GM21825 (cell line): ENCODE results near the gene OR51I1.

Experiments used
- ATAC-seq: cut with Tn5 transposase; IDR thresholded peaks from one replicate; pipeline ENCODE4 v1.9.1; 2021; ENCODE audit warnings: mild to moderate bottlenecking, moderate library complexity; ENCODE audit not compliant: unreplicated experiment

OR51I1 gene, protein sequence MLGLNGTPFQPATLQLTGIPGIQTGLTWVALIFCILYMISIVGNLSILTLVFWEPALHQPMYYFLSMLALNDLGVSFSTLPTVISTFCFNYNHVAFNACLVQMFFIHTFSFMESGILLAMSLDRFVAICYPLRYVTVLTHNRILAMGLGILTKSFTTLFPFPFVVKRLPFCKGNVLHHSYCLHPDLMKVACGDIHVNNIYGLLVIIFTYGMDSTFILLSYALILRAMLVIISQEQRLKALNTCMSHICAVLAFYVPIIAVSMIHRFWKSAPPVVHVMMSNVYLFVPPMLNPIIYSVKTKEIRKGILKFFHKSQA

GRCh38 chr11:5441414-5441813 is at the start of gene OR51I1:
TSS of gene OR51I1 (minus strand) at chr11:5441514. CDS start at chr11:5441514, 0 bp downstream.
- no peak for ATAC-seq

DNA sequence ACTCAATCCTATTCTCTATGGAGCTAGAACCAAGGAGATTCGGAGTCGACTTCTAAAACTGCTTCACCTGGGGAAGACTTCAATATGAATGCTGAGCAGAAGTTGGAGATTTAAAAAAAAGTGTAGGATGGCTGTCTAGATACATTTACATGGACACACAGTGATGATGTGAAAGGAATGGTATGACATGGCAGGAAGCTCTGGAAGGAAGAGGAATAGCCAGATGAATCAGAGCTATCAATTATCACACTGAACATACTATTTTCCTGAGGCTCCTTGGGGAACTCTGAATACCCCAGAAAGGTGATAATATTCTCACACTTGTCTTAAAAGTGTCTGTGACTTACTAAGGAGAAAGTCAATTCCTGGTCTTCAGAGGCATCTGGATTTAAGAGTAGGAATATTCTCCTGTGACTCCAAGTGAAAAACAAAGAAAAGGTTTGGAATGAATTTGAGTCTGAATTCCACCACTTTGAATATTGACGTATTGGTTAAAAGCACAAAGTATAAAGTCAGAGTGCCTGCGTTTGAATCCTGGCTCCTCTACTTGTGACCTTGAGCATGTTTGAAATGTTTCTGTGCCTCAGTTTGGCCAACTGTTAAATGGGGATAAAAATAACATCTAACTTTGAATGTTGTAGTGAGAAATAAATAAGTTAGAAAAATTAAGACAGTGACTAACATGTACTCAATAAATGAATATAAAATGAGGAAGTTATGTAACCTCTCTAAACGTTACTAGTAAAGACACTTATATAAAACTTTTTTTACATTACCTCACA is 48.5 kb upstream of the OR51I1 start:
- ATAC-seq = no peak

- ATAC-seq = no peak
Measured at GRCh38 chr11:5488798-5489399, 47.6 kb upstream of the OR51I1 start.

DNA sequence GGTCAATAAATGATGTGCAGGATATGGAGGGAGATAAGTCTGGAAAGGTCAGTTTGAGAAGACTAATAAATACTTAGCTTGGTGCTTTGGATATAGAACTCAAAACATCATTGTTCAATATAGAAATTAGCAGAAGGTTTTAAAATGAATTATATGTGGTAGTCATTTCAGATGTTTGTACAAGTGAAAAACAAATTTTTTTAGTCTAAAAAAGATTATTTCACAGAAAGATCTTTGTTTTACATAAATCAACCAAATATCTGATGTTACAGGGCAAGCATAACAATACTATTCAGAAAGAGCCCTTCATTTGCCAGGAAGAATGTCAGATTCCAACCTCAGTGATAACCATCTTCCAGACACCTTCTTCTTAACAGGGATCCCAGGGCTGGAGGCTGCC is 47.1 kb upstream of the OR51I1 start, which contains the start of gene OR52D1:
Gene OR52D1, plus strand, starts transcription at position 301 of the 400 bp plus-strand sequence. Its CDS starts 22 bp downstream, at position 323.
- ATAC-seq = no peak

GRCh38 chr11:5486421-5486820 is 45.1 kb upstream of the OR51I1 start:
- ATAC-seq = no peak

GRCh38 chr11:5486003-5486402 is 44.7 kb upstream of the OR51I1 start:
- ATAC-seq = no peak

- ATAC-seq = peak; percentile 70
Measured at GRCh38 chr11:5476186-5476819, 35.0 kb upstream of the OR51I1 start.

DNA sequence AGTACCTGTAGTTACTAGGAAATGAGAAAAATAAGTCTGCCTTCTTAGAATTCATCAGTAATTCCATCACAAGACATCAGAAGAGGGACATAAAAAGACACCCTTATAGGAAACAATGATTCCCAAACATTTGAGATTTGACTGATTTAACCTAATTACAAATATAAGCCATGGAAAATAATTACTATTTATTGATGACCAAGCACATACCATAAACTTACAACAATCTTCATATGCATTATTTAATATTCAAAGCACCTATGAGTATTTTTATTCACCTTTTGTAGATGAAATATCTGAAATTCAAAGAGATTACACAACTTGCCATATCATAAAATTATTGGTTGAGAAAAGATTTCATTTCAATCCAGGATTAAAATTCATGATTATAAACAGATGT is 32.6 kb upstream of the OR51I1 start:
- no peak for ATAC-seq

DNA sequence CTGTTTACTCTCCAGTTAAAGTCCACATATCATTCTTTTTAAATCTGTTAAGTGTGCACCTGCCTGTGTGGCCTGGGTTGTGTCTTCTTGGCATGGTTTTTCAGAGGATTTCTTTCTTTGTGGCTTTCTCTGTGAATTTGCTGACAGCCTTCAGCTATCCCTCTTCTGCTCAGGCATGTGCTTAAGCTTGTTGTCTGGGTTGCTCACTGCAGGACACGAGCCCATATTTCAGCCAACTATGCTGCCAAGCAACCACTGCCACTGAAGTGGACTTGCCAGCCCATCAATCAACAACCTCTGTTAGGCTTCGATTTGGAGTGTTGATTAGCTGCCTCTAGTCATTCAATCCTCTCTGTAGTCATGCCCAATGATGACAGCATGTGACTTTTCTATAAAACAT is 26.2 kb upstream of the OR51I1 start:
- ATAC-seq = no peak

GRCh38 chr11:5460983-5461621 is 19.8 kb upstream of the OR51I1 start:
- no peak for ATAC-seq

DNA sequence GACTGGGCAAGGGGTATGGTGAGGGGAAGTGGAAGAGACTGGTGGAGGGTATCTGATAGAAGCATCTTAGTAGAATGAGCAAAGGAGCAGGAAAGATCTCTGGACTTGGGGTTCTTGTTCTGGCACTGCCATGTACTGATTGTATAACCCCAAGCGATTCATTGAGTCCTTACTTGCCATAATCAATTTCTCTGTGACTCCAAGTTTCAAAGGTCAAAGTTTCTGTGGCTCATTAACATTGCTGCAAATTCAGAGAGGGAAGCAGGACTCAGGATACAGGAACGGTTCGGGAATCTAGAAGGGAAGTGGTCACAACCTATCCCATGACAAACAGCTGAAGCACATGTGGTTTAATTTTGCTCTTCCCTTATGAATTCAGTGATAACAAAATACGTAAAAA is 8.1 kb upstream of the OR51I1 start:
- ATAC-seq = no peak

- ATAC-seq = no peak
Measured at GRCh38 chr11:5449023-5449422, 7.7 kb upstream of the OR51I1 start, which contains the start of gene OR51I2. TSS of gene OR51I2 (plus strand) at chr11:5449323. CDS start at chr11:5453489, 4,166 bp downstream.

DNA sequence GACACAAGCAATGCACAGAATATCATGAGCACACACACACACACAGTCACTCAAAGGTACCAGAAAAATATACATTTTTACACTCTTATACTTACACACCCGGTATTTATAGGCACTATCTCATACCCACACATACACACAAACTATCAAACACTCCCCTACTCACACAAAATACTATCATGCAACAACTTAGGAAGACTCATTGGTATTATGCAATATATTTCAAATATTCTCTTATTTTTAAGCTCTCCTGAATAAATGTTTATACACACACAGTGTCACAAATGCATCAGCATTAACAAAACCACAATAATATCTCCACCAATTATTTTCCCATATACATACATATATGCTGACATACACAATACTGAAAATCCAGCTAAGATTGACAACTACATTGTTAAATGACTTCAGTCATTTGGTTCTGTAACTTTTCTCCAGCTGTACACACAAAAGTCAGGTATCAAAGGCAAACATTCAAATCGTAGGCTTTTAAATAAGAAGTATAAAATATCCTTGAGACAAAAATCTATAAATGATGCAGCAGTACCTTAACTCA is 2.6 kb upstream of the OR51I1 start:
- no peak for ATAC-seq

GRCh38 chr11:5423131-5423530 is 18.2 kb downstream of the OR51I1 start:
- ATAC-seq = no peak

- no peak for ATAC-seq
Measured at GRCh38 chr11:5421811-5422210, 19.5 kb downstream of the OR51I1 start, which contains the start of gene OR51Q1. TSS of gene OR51Q1 (plus strand) at chr11:5422111. CDS start at chr11:5422201, 90 bp downstream.

DNA sequence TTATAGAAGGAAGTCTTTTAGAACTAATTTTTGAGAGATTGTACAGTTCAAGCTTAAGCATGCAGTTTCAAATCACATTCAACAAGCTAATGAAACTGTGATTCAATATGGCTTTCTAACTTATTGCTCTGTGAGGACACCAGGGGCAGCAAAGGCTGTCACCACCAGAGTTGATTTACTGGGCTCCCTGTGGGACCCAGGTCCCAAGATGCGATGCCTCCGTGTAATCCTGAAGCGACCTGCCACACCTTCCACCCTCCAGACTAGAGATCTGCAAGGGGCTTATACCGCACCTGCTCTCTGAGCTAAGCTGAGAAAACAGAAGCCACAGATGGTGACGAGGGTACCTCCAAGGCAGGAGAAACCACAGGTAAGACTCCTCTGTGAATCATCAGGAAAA is 20.3 kb downstream of the OR51I1 start:
- no peak for ATAC-seq

- no peak for ATAC-seq
Measured at GRCh38 chr11:5405173-5405572, 36.1 kb downstream of the OR51I1 start.

GRCh38 chr11:5398936-5399335 is 42.4 kb downstream of the OR51I1 start:
- no peak for ATAC-seq

GRCh38 chr11:5394091-5394490 is 47.2 kb downstream of the OR51I1 start:
- no peak for ATAC-seq
